ENCODE results near the gene FGF1. TPM values are rescaled to one million over a fixed set of nuclear protein-coding genes. Genes with fewer than 3 reads are reported as not detected.

FGF1 gene
- total RNA-seq, 1 experiment from 2014 or later, result 3.2 TPM

- no peak overlapping the region for H4K5ac ChIP-seq (ENCODE audit: insufficient read length, low read depth, low read length)
- no peaks in the 10 kb centered on the region for H3K79me2 ChIP-seq (ENCODE audit: insufficient read depth, low read length)
- Mint-ChIP-seq H3K36me3 (ENCODE audit: insufficient read depth in 1 of 3, low read depth in 3 of 3) (no peaks in the 10 kb centered on the region), H3K9me3 (no peaks in the 10 kb centered on the region), H3K27me3 (ENCODE audit: low read depth) (no peaks in the 10 kb centered on the region; the same call in 1 of the 2 replicates), H3K4me1 (peaks cover 16 to 19% of the 10 kb centered on the region in 2 experiments), H3K4me3 (no peak overlapping the region), H3K27ac (no peak overlapping the region)
- H3K79me1 ChIP-seq (ENCODE audit: insufficient read depth, low read depth, low read length, poor library complexity, severe bottlenecking), result no peaks in the 10 kb centered on the region
- H3K27ac ChIP-seq (ENCODE audit: insufficient read length, low read depth, low read length), result no peak overlapping the region
- H3K56ac ChIP-seq (ENCODE audit: insufficient read length, low read depth, low read length), result no peak overlapping the region
- no peak overlapping the region for H2BK15ac ChIP-seq (ENCODE audit: low read depth, low read length)
- no peak overlapping the region for H2BK12ac ChIP-seq (ENCODE audit: insufficient read length, low read depth, low read length)
- no peak overlapping the region for H2BK5ac ChIP-seq (ENCODE audit: insufficient read length, low read length)
- DNase-seq, result no peak
- no peak overlapping the region for H2AK5ac ChIP-seq (ENCODE audit: insufficient read length, low read length)
- H3K14ac ChIP-seq (ENCODE audit: insufficient read depth, low read length), result no peak overlapping the region
- H4K20me1 ChIP-seq (ENCODE audit: control insufficient read depth, insufficient read depth, insufficient read length), result no peaks in the 10 kb centered on the region
- H3K9ac ChIP-seq (ENCODE audit: extremely low read depth, insufficient read length, low read length), result no peak overlapping the region
- no peaks in the 10 kb centered on the region for H3K27me3 ChIP-seq (ENCODE audit: insufficient read depth, low read length)
- H3K9me3 ChIP-seq (ENCODE audit: control insufficient read depth, low read depth, low read length), result no peaks in the 10 kb centered on the region
- no peak overlapping the region for H4K8ac ChIP-seq (replicated peaks; ENCODE audit: insufficient read length, low read depth, low read length)
- no peaks in the 10 kb centered on the region for H3K23me2 ChIP-seq (ENCODE audit: insufficient read length, low read depth, low read length, poor library complexity, severe bottlenecking)
- TF ChIP-seq CTCF (conservative IDR thresholded peaks at IDR 0.05), result no peak
- H3K4ac ChIP-seq (ENCODE audit: low read depth, low read length), result no peak overlapping the region
- no peak overlapping the region for H3K18ac ChIP-seq (ENCODE audit: insufficient read length, low read depth, low read length)
- no peak overlapping the region for H3K23ac ChIP-seq (ENCODE audit: insufficient read length, low read depth, low read length)
- H2BK20ac ChIP-seq (ENCODE audit: low read depth, low read length, poor library complexity, severe bottlenecking), result no peak overlapping the region
- no peak overlapping the region for H3K4me2 ChIP-seq (ENCODE audit: insufficient read depth, insufficient read length, low read length)
- H3K4me1 ChIP-seq (ENCODE audit: insufficient read depth, low read length), result no peaks in the 10 kb centered on the region
- H2AFZ ChIP-seq (ENCODE audit: low read length), result no peak overlapping the region
- H4K91ac ChIP-seq (ENCODE audit: insufficient read length, low read depth, low read length), result no peak overlapping the region
- no peak overlapping the region for H3T11ph ChIP-seq (ENCODE audit: low read length)
- WGBS (ENCODE audit: extremely low coverage, insufficient read length, low lambda C conversion rate), result no CpG with 5 or more reads among the region's 6 CpGs
- no peak overlapping the region for H2BK120ac ChIP-seq (ENCODE audit: low read depth, low read length, poor library complexity, severe bottlenecking)
These were observed 75.5 kb downstream of the FGF1 start for GRCh38 chr5:142610176-142611001.
